Non-pigmented ciliary epithelial cell (primary cell): Measurements from ENCODE around the gene CGN.

Experiments used
- DNase-seq: peaks from one replicate; pipeline ENCODE4 v3.0.0-alpha.2; 2010; ENCODE audit warnings: low read depth

The CGN gene

GRCh38 chr1:151526735-151527525 is 15.7 kb downstream of the CGN start:
- DNase-seq = no peak

- DNase-seq = no peak
These were observed 18.1 kb downstream of the CGN start for GRCh38 chr1:151529211-151529702.

GRCh38 chr1:151529781-151530180 is 18.6 kb downstream of the CGN start:
- DNase-seq = no peak

GRCh38 chr1:151530461-151530860 is 19.3 kb downstream of the CGN start:
- DNase-seq = no peak

- DNase-seq = no peak
These were observed 22.7 kb downstream of the CGN start for GRCh38 chr1:151533870-151534269.

- no peak for DNase-seq
These were observed 23.6 kb downstream of the CGN start for GRCh38 chr1:151534662-151535278.

GRCh38 chr1:151535326-151536271 is 24.4 kb downstream of the CGN start:
- DNase-seq = no peak

GRCh38 chr1:151536499-151536898 is 25.3 kb downstream of the CGN start:
- no peak for DNase-seq

GRCh38 chr1:151537112-151537511 is 25.9 kb downstream of the CGN start:
- DNase-seq = peak; percentile 95

GRCh38 chr1:151539321-151540020 is 28.3 kb downstream of the CGN start:
- DNase-seq = peak; percentile 83

GRCh38 chr1:151540021-151540981 is 29.1 kb downstream of the CGN start, which contains the start of gene TUFT1:
TSS of gene TUFT1 (plus strand) at chr1:151540309. CDS start at chr1:151540367, 58 bp downstream.
- no peak for DNase-seq

GRCh38 chr1:151540982-151541377 is 29.8 kb downstream of the CGN start:
- DNase-seq = no peak

- no peak for DNase-seq
These were observed 30.6 kb downstream of the CGN start for GRCh38 chr1:151541752-151542151.

- no peak for DNase-seq
These were observed 31.5 kb downstream of the CGN start for GRCh38 chr1:151542710-151543129.

GRCh38 chr1:151545542-151545941 is 34.4 kb downstream of the CGN start:
- DNase-seq = no peak

- no peak for DNase-seq
These were observed 35.1 kb downstream of the CGN start for GRCh38 chr1:151546011-151546925.

- DNase-seq = no peak
These were observed 36.1 kb downstream of the CGN start for GRCh38 chr1:151547119-151547899.

GRCh38 chr1:151547900-151548230 is 36.7 kb downstream of the CGN start:
- DNase-seq = no peak

- no peak for DNase-seq
These were observed 38.0 kb downstream of the CGN start for GRCh38 chr1:151549199-151549598.
